HEK293T (cell line): Measurements from ENCODE around the gene NDRG3.
"Not testable (repeated sequence)": the region's sequence is repeated elsewhere in the genome, so short reads cannot be mapped to it uniquely, and the experiment has no call there.

ENCODE experiments used
- CTCF ChIA-PET: fragments of 350-600 bp; formaldehyde crosslinking; extraction: SDS; loops from one replicate; lab custom pipeline; 2021; ENCODE audit warnings: antibody characterized with exemption, inconsistent platforms; lab: Yijun Ruan, JAX
- POLR2A ChIA-PET: fragments of 350-600 bp; formaldehyde crosslinking; extraction: SDS; loops from one replicate; lab custom pipeline; 2020; ENCODE audit warnings: antibody characterized with exemption, inconsistent platforms; lab: Yijun Ruan, JAX
- DNase-seq: peaks from one replicate; pipeline ENCODE4 v3.0.0; 2012; ENCODE audit warnings: mixed read lengths; ENCODE audit errors: extremely low spot score
- ARNT ChIP-seq: fragments of 450-650 bp; IDR thresholded peaks from 2 replicates; pipeline ENCODE4 v1.6.1; 2017; ENCODE audit warnings: mild to moderate bottlenecking
- BHLHE40 ChIP-seq: fragments of 450-650 bp; IDR thresholded peaks from 2 replicates; pipeline ENCODE4 v1.6.1; 2016; ENCODE audit warnings: mild to moderate bottlenecking, moderate library complexity, borderline replicate concordance
- CTBP1 ChIP-seq: fragments of 450-650 bp; IDR thresholded peaks from 2 replicates; pipeline ENCODE4 v1.6.1; 2016; ENCODE audit warnings: borderline replicate concordance
- ELF4 ChIP-seq: fragments of 450-650 bp; IDR thresholded peaks from 2 replicates; pipeline ENCODE4 v1.6.1; 2017; ENCODE audit warnings: antibody characterized with exemption
- FOXA1 ChIP-seq: fragments of 450-650 bp; IDR thresholded peaks from 2 replicates; pipeline ENCODE4 v1.6.1; 2016; ENCODE audit warnings: mild to moderate bottlenecking
- FOXK2 ChIP-seq: fragments of 450-650 bp; IDR thresholded peaks from 2 replicates; pipeline ENCODE4 v1.6.1; 2016; ENCODE audit warnings: mild to moderate bottlenecking
- FOXM1 ChIP-seq: fragments of 450-650 bp; IDR thresholded peaks from 2 replicates; pipeline ENCODE4 v1.6.1; 2017; ENCODE audit warnings: mild to moderate bottlenecking, borderline replicate concordance
- HDGF ChIP-seq: fragments of 450-650 bp; IDR thresholded peaks from 2 replicates; pipeline ENCODE4 v1.6.1; 2017; ENCODE audit warnings: antibody characterized with exemption, borderline replicate concordance
- L3MBTL2 ChIP-seq: fragments of 450-650 bp; conservative IDR thresholded peaks from 2 replicates; pipeline ENCODE4 v1.6.1; 2016; ENCODE audit warnings: mild to moderate bottlenecking
- LEF1 ChIP-seq: fragments of 450-650 bp; IDR thresholded peaks from 2 replicates; pipeline ENCODE4 v1.6.1; 2017; ENCODE audit warnings: mild to moderate bottlenecking, borderline replicate concordance
- NFRKB ChIP-seq: fragments of 450-650 bp; IDR thresholded peaks from 2 replicates; pipeline ENCODE4 v1.6.1; 2016; ENCODE audit warnings: mild to moderate bottlenecking, moderate library complexity
- SP1 ChIP-seq: fragments of 450-650 bp; IDR thresholded peaks from 2 replicates; pipeline ENCODE4 v1.6.1; 2017
- SUZ12 ChIP-seq: fragments of 450-650 bp; IDR thresholded peaks from 2 replicates; pipeline ENCODE4 v1.6.1; 2016; ENCODE audit warnings: mild to moderate bottlenecking
- TARDBP ChIP-seq: fragments of 450-650 bp; IDR thresholded peaks from 2 replicates; pipeline ENCODE4 v1.6.1; 2016
- ZNF384 ChIP-seq: fragments of 450-650 bp; IDR thresholded peaks from 2 replicates; pipeline ENCODE4 v1.6.1; 2016
- TF ChIP-seq, protein P1 (sequence below): fragments of 450-650 bp; IDR thresholded peaks from 2 replicates; pipeline ENCODE4 v1.6.1; 2016

NDRG3 gene

DNA sequence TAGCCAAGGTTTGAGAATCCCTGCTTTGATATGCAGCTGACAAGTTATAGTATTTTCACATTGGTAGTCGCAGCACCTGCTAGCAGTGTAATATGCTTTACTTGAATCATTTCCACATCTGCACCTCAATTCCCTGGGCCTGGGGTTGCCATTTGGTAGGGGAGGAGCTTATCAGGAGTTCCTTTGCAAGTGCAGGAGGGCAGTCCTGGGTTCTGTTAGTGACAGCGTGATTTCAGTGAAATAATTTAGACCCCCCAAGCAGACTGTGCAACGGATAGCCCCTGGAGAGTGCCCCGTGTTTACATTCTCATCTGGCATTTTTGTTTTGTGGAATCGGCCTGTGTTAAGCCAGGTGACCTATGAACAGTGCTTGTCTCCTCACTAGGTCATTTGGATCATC, 134.3 kb downstream of the NDRG3 start:
- ChIA-PET CTCF (no interaction called here), POLR2A (no interaction called here)

DNA sequence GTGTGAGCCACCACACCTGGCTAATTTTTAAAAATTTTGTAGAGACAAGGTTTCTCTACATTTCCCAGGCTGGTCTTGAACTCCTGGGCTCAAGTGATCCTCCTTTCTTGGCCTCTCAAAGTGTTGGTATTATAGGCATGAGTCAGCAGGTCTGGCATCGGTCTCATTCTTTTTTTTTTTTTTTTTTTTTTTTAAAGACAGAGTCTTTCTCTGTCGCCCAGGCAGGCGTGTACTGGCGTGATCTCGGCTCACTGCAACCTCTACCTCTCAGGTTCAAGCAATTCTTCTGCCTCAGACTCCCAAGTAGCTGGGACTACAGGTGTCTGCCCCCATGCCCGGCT, 137.5 kb downstream of the NDRG3 start:
- CTCF ChIA-PET, DNase-seq, POLR2A ChIA-PET: not testable (repeated sequence)

More for the DNA sequence above, 134.3 kb downstream of the NDRG3 start:
- TF ChIP-seq SP1 = no peak
- TF ChIP-seq TARDBP = no peak
- no peak for TF ChIP-seq FOXK2
- TF ChIP-seq HDGF = no peak
- no peak for TF ChIP-seq BHLHE40
- TF ChIP-seq ARNT = no peak
- TF ChIP-seq ZNF384 = no peak
- TF ChIP-seq SUZ12 = no peak
- no peak for TF ChIP-seq FOXM1
- TF ChIP-seq, protein P1, sequence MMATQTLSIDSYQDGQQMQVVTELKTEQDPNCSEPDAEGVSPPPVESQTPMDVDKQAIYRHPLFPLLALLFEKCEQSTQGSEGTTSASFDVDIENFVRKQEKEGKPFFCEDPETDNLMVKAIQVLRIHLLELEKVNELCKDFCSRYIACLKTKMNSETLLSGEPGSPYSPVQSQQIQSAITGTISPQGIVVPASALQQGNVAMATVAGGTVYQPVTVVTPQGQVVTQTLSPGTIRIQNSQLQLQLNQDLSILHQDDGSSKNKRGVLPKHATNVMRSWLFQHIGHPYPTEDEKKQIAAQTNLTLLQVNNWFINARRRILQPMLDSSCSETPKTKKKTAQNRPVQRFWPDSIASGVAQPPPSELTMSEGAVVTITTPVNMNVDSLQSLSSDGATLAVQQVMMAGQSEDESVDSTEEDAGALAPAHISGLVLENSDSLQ = no peak
- no peak for TF ChIP-seq L3MBTL2
- no peak for TF ChIP-seq NFRKB
- TF ChIP-seq FOXA1 = no peak
- TF ChIP-seq LEF1 = no peak
- no peak for TF ChIP-seq ELF4
- no peak for TF ChIP-seq CTBP1
- no peak for DNase-seq

DNA sequence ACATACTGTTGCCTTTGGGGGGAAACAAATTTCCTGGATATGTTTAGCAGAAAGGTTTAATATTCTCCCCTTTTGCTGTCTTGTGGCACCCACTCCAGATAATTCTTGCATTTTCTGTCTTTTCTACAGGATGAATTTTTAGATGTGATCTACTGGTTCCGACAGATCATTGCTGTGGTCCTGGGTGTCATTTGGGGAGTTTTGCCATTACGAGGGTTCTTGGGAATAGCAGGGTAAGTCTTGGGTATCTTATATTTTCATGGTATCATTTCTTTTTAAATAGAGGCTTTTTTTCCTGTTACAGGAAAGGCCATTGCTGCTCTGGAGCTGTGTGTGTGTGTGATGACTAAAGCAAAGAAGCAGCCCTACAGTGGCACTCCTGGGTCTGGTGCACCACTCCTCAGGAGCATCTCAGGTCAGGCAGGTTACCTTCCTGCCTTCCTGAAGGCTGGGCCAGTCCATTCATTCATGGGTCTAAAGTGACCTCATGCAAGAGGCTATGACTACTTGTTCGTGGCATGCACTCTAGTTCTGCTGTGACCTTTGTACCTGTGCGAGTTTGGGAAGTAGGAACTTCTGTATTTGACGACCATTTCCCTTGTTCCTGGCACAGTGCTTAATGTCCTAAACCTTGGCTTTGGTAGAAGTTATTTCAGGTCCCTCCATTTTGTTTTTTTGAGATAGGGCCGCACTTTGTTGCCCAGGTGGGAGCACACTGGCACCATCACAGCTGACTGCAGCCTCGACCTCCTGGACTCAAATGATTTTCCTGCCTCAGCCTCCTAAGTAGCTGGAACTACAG, 138.1 kb downstream of the NDRG3 start:
- POLR2A ChIA-PET = no interaction called here
- DNase-seq = no peak
- TF ChIP-seq, protein P1 = no peak
- no peak for TF ChIP-seq FOXA1
- TF ChIP-seq NFRKB = no peak
- no peak for TF ChIP-seq LEF1
- no peak for TF ChIP-seq ELF4
- TF ChIP-seq ARNT = no peak
- no peak for TF ChIP-seq FOXM1
- no peak for TF ChIP-seq L3MBTL2
- TF ChIP-seq HDGF = no peak
- TF ChIP-seq CTBP1 = no peak
- no peak for TF ChIP-seq FOXK2
- TF ChIP-seq SUZ12 = no peak
- TF ChIP-seq SP1 = no peak
- no peak for TF ChIP-seq BHLHE40
- TF ChIP-seq TARDBP = no peak
- no peak for TF ChIP-seq ZNF384
- CTCF ChIA-PET = no interaction called here

GRCh38 chr20:36606158-36607066, 139.5 kb downstream of the NDRG3 start:
- no peak for TF ChIP-seq ELF4
- TF ChIP-seq SUZ12 = no peak
- TF ChIP-seq NFRKB = no peak
- no peak for TF ChIP-seq ZNF384
- TF ChIP-seq HDGF = no peak
- TF ChIP-seq FOXM1 = no peak
- TF ChIP-seq L3MBTL2 = no peak
- no peak for TF ChIP-seq FOXK2
- TF ChIP-seq TARDBP = no peak
- TF ChIP-seq ARNT = no peak
- no peak for TF ChIP-seq SP1
- no peak for TF ChIP-seq CTBP1
- TF ChIP-seq FOXA1 = no peak
- TF ChIP-seq LEF1 = no peak
- TF ChIP-seq BHLHE40 = no peak
- TF ChIP-seq, protein P1 = no peak
- ChIA-PET CTCF (interaction anchor here (0.5 to 1.0 kb wide), 3 partner anchors 70 to 123 kb away, joined by 3 read pairs; no protein-coding TSS in a partner anchor), POLR2A (interaction anchor here (0.8 to 3.5 kb wide), 13 partner anchors 8 to 167 kb away, joined by 3 to 29 read pairs (median 5); partner anchors contain the start of genes DSN1, NDRG3 and TGIF2)
- DNase-seq = no peak

- ChIA-PET CTCF (interaction anchor here (0.5 to 1.0 kb wide), 5 partner anchors 14 to 467 kb away, joined by 3 to 7 read pairs (median 3); no protein-coding TSS in a partner anchor), POLR2A (interaction anchor here (0.7 to 3.5 kb wide), 22 partner anchors 9 to 168 kb away, joined by 3 to 29 read pairs (median 4); partner anchors contain the start of genes DSN1, NDRG3 and TGIF2)
- TF ChIP-seq NFRKB = no peak
- no peak for TF ChIP-seq HDGF
- TF ChIP-seq, protein P1 = peak; percentile 73
- TF ChIP-seq CTBP1 = no peak
- no peak for TF ChIP-seq FOXK2
- no peak for TF ChIP-seq FOXM1
- TF ChIP-seq ZNF384 = no peak
- TF ChIP-seq SUZ12 = no peak
- no peak for TF ChIP-seq FOXA1
- TF ChIP-seq SP1 = no peak
- TF ChIP-seq ARNT = no peak
- peak; percentile 67 for TF ChIP-seq L3MBTL2
- no peak for TF ChIP-seq BHLHE40
- TF ChIP-seq LEF1 = no peak
- TF ChIP-seq TARDBP = no peak
- no peak; the same call in 1 of the 2 replicates for TF ChIP-seq ELF4
- peak; percentile 98 for DNase-seq
Observed at GRCh38 chr20:36605399-36606157, 140.3 kb downstream of the NDRG3 start, which contains the start of gene RAB5IF. Gene RAB5IF (plus strand): TSS chr20:36605779. CDS start chr20:36605952, 173 bp downstream.
